H1 (cell line): Measurements from ENCODE around the gene SYTL5. TPM values are rescaled to one million over a fixed set of nuclear protein-coding genes. Genes with fewer than 3 reads are reported as not detected.

Experiments
- CTCF ChIA-PET: fragments of 300-600 bp; sonication (Branson Sonifier 250); formaldehyde crosslinking; loops from one replicate; lab custom pipeline; 2021; ENCODE audit not compliant: partially characterized antibody; lab: Charles Lee
- POLR2A ChIA-PET: fragments of 300-600 bp; sonication (Branson Sonifier 250); formaldehyde crosslinking; loops from one replicate; lab custom pipeline; 2021; ENCODE audit warnings: inconsistent platforms; ENCODE audit not compliant: partially characterized antibody; lab: Charles Lee
- DNase-seq, 2 experiments: peaks; one replicate each; pipeline versions ENCODE4 v3.0.0 to v3.0.0-alpha.2; 2010 to 2022; ENCODE audit warnings: low spot score in 2 of 2, low read depth in 1 of 2, mixed read lengths in 1 of 2
- FAIRE-seq: peaks from 2 replicates; lab custom pipeline; 2011; peaks lifted over from hg19 to GRCh38; lab: Jason Lieb, UNC
- H2AFZ ChIP-seq: 2 replicates; pipeline ENCODE4 v1.8.1; 2012; ENCODE audit warnings: low read length, inconsistent platforms
- H2AK5ac ChIP-seq: 2 replicates; pipeline ENCODE4 v1.6.1; 2013; ENCODE audit warnings: low read depth, low read length
- H2BK120ac ChIP-seq: replicated peaks from 2 replicates; pipeline ENCODE3; 2013; ENCODE audit warnings: low read depth, low read length, inconsistent platforms
- H2BK12ac ChIP-seq: 2 replicates; pipeline ENCODE4 v1.6.1; 2013; ENCODE audit warnings: low read depth, low read length
- H2BK15ac ChIP-seq: 2 replicates; pipeline ENCODE4 v1.6.1; 2013; ENCODE audit warnings: low read length
- H2BK20ac ChIP-seq: 2 replicates; pipeline ENCODE4 v1.6.1; 2013; ENCODE audit warnings: low read length
- H2BK5ac ChIP-seq: 2 replicates; pipeline ENCODE4 v1.6.1; 2013; ENCODE audit warnings: low read depth, low read length
- H3K14ac ChIP-seq: 2 replicates; pipeline ENCODE4 v1.6.1; 2013; ENCODE audit warnings: inconsistent platforms; ENCODE audit not compliant: insufficient read length
- H3K18ac ChIP-seq: 2 replicates; pipeline ENCODE4 v1.6.1; 2013; ENCODE audit warnings: low read length; ENCODE audit errors: extremely low read depth
- H3K23ac ChIP-seq: 2 replicates; pipeline ENCODE4 v1.6.1; 2013; ENCODE audit warnings: inconsistent platforms; ENCODE audit not compliant: insufficient read length
- H3K23me2 ChIP-seq: 2 replicates; pipeline ENCODE4 v1.6.1; 2013; ENCODE audit warnings: low read depth, low read length
- H3K27ac ChIP-seq: 2 replicates; pipeline ENCODE4 v1.6.1; 2011; ENCODE audit warnings: low read depth, low read length, inconsistent platforms
- H3K27me3 ChIP-seq, 4 experiments: replicated peaks in 1 of 4; 1 replicate in 1 of 4; 2 replicates in 3 of 4; pipeline versions ENCODE4 v1.6.1 to v1.8.1; 2011 to 2013; ENCODE audit warnings: low read length in 3 of 4, mild to moderate bottlenecking in 3 of 4, inconsistent platforms in 2 of 4, mixed read lengths in 2 of 4, moderate library complexity in 1 of 4; ENCODE audit not compliant: control insufficient read depth in 3 of 4, insufficient read depth in 3 of 4; ENCODE audit errors: extremely low read depth in 1 of 4
- H3K36me3 ChIP-seq, 4 experiments: 2 replicates each; pipeline versions ENCODE4 v1.6.1 to v1.8.1; 2011 to 2013; ENCODE audit warnings: mild to moderate bottlenecking in 4 of 4, low read length in 3 of 4, moderate library complexity in 2 of 4, control low read depth in 1 of 4, inconsistent platforms in 1 of 4; ENCODE audit not compliant: insufficient read depth in 4 of 4, control insufficient read depth in 2 of 4
- H3K4ac ChIP-seq: replicated peaks from 2 replicates; pipeline ENCODE3; 2013; ENCODE audit warnings: low read length, low read depth, mixed read lengths, inconsistent platforms; ENCODE audit not compliant: insufficient read length
- H3K4me1 ChIP-seq, 4 experiments: replicated peaks in 1 of 4; 1 replicate in 1 of 4; 2 replicates in 3 of 4; pipeline versions ENCODE4 v1.6.1 to v1.8.1; 2011 to 2013; ENCODE audit warnings: low read length in 3 of 4, inconsistent platforms in 2 of 4, mixed read lengths in 1 of 4; ENCODE audit not compliant: insufficient read depth in 4 of 4, control insufficient read depth in 3 of 4
- H3K4me2 ChIP-seq, 2 experiments: 2 replicates each; pipeline versions ENCODE4 v1.6.1 to v1.8.1; 2011 to 2013; ENCODE audit warnings: low read depth in 2 of 2, low read length in 2 of 2, control low read depth in 1 of 2, inconsistent platforms in 1 of 2, mild to moderate bottlenecking in 1 of 2; ENCODE audit not compliant: insufficient read depth in 1 of 2
- H3K4me3 ChIP-seq, 4 experiments: fragments of 200-600, 300-600 bp in 1 of 4; sonication (generic), shearing (Covaris generic), sonication (Bioruptor Twin) in 1 of 4; 2 replicates each; pipeline versions ENCODE4 v1.5.1 to v1.8.1; 2011 to 2016; ENCODE audit warnings: low read length in 4 of 4, low read depth in 3 of 4, control low read depth in 2 of 4, inconsistent platforms in 2 of 4, mild to moderate bottlenecking in 2 of 4, mixed read lengths in 1 of 4, moderate library complexity in 1 of 4; ENCODE audit not compliant: insufficient read depth in 2 of 4; ENCODE audit errors: extremely low read depth in 1 of 4
- H3K56ac ChIP-seq: replicated peaks from 2 replicates; pipeline ENCODE3; 2013; ENCODE audit warnings: low read depth, mild to moderate bottlenecking, mixed read lengths, low read length, inconsistent platforms; ENCODE audit not compliant: insufficient read length
- H3K79me1 ChIP-seq: 2 replicates; pipeline ENCODE4 v1.6.1; 2013; ENCODE audit warnings: low read depth, low read length, control low read depth
- H3K79me2 ChIP-seq, 2 experiments: 2 replicates each; pipeline versions ENCODE4 v1.6.1 to v1.8.1; 2012 to 2013; ENCODE audit warnings: low read length in 2 of 2, mild to moderate bottlenecking in 2 of 2, inconsistent platforms in 1 of 2; ENCODE audit not compliant: insufficient read depth in 2 of 2, control insufficient read depth in 1 of 2
- H3K9ac ChIP-seq, 4 experiments: replicated peaks in 1 of 4; 1 replicate in 1 of 4; 2 replicates in 3 of 4; pipeline versions ENCODE4 v1.6.1 to v1.8.1; 2011 to 2013; ENCODE audit warnings: low read depth in 3 of 4, low read length in 3 of 4, control low read depth in 2 of 4, mild to moderate bottlenecking in 2 of 4, moderate library complexity in 2 of 4, inconsistent platforms in 1 of 4; ENCODE audit errors: extremely low read depth in 1 of 4
- H3K9me3 ChIP-seq, 2 experiments: 2 replicates each; pipeline versions ENCODE4 v1.6.1 to v1.8.1; 2012 to 2013; ENCODE audit warnings: mild to moderate bottlenecking in 2 of 2, moderate library complexity in 2 of 2, control low read depth in 1 of 2, inconsistent platforms in 1 of 2, low read depth in 1 of 2, low read length in 1 of 2, mixed read lengths in 1 of 2; ENCODE audit not compliant: insufficient read depth in 2 of 2
- H4K20me1 ChIP-seq, 2 experiments: replicated peaks in 1 of 2; 2 replicates each; pipeline versions ENCODE3 to v1.8.1; 2011 to 2013; ENCODE audit warnings: inconsistent platforms in 2 of 2, low read length in 2 of 2, mild to moderate bottlenecking in 1 of 2; ENCODE audit not compliant: insufficient read depth in 2 of 2, control insufficient read depth in 1 of 2
- H4K5ac ChIP-seq: 2 replicates; pipeline ENCODE4 v1.6.1; 2013; ENCODE audit warnings: low read length, low read depth, mixed read lengths, inconsistent platforms; ENCODE audit not compliant: insufficient read length
- H4K8ac ChIP-seq: 2 replicates; pipeline ENCODE4 v1.8.0; 2013; ENCODE audit warnings: mild to moderate bottlenecking, moderate library complexity, low read length, inconsistent platforms; ENCODE audit not compliant: insufficient read depth; ENCODE audit errors: extremely low read depth
- H4K91ac ChIP-seq: replicated peaks from 2 replicates; pipeline ENCODE3; 2013; ENCODE audit warnings: low read length, mixed read lengths, inconsistent platforms; ENCODE audit not compliant: insufficient read length
- CEBPB ChIP-seq: IDR thresholded peaks from 2 replicates; pipeline ENCODE4 v1.6.1; 2012; ENCODE audit warnings: low read depth, low read length
- WGBS, 2 experiments: shearing (Covaris generic) in 1 of 2; methylation state at CpG; one replicate each; pipeline versions ENCODE4 v1.1.6 to v1.1.7; 2013 to 2015; ENCODE audit warnings: low lambda C conversion rate in 2 of 2, mixed read lengths in 2 of 2, inconsistent platforms in 1 of 2, low coverage in 1 of 2, missing lambda C conversion rate in 1 of 2; ENCODE audit not compliant: insufficient replicate concordance in 2 of 2, insufficient coverage in 1 of 2, insufficient read length in 1 of 2; ENCODE audit errors: extremely low coverage in 1 of 2, missing lambda C conversion rate in 1 of 2; 5-methylcytosine and 5-hydroxymethylcytosine counted together
- polyA plus RNA-seq, 7 experiments: library from polyadenylated mRNA; depleted of rRNA in 3 of 7; stranded (reverse) in 5 of 7; unstranded in 2 of 7; fragments of >200 nt in 5 of 7; fragments of 200-250 nt in 2 of 7; gene quantifications; 1 replicate in 5 of 7; 2 replicates in 1 of 7; 4 replicates in 1 of 7; pipeline versions ENCODE4 v1.2.1 to v1.2.3, GENCODE V29; 2011 to 2013; ENCODE audit warnings: missing spikeins in 2 of 7, mixed read lengths in 2 of 7
- total RNA-seq: library from RNA; stranded (reverse); fragmentation: NEBNext Ultra II Directional; extraction: Animal tissue kit (Norgen Biotek cat#: 25700); gene quantifications from 2 replicates; pipeline ENCODE4 v1.2.1, GENCODE V29; 2021

The SYTL5 gene
- total and polyA plus RNA-seq, 2 of the 8 experiments (the other 6 are each of a cell fraction or from before 2014, with no cell fraction given), result 0.15 to 0.52 TPM

DNA sequence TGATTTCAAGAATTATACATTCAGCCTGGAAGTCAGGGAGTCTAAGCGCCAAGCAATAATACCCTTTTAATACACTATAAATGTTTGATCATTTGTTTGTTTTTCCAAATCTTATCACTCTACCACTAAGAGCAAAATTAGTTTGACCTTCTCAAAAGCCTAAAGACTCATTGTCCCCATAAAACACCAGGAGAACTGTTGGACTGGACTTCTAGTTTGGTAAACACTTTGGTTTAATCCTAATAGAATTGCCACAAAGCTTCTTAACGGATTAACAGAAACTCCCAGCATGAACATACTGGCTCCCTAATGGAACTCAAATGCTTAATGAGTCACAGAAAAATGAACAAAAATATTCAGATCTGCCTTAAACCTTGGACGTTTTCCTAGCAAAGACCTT, 34.9 kb downstream of the SYTL5 start:
- Histone ChIP-seq H3K79me1 (no peaks in the 10 kb centered on the region), H2AFZ (no peak overlapping the region), H2BK5ac (no peak overlapping the region), H3K23ac (no peak overlapping the region), H3K9me3 (no peaks in the 10 kb centered on the region), H3K4me2 (no peak overlapping the region), H3K4ac (no peak overlapping the region), H2BK20ac (no peak overlapping the region), H3K23me2 (no peaks in the 10 kb centered on the region), H2BK15ac (no peak overlapping the region), H3K18ac (no peak overlapping the region), H2BK120ac (no peak overlapping the region), H3K4me3 (no peak overlapping the region), H3K9ac (no peak overlapping the region), H3K4me1 (no peaks in the 10 kb centered on the region), H3K56ac (no peak overlapping the region), H4K8ac (no peak overlapping the region), H3K79me2 (no peaks in the 10 kb centered on the region), H4K20me1 (no peaks in the 10 kb centered on the region), H3K36me3 (no peaks in the 10 kb centered on the region), H3K27ac (no peak overlapping the region), H3K27me3 (no peaks in the 10 kb centered on the region), H2AK5ac (no peak overlapping the region), H4K91ac (no peak overlapping the region), H4K5ac (no peak overlapping the region), H3K14ac (no peak overlapping the region), H2BK12ac (no peak overlapping the region)
- CTCF ChIA-PET, result no interaction called here
- 85% methylated on average over 3 of the region's 3 CpGs; no CpG with 5 or more reads in 1 of the 2 experiments for WGBS, 2 experiments
- no peak for FAIRE-seq
- POLR2A ChIA-PET, result no interaction called here
- DNase-seq, result no peak
- TF ChIP-seq CEBPB, result no peak
